ENCODE measurements around the gene FBXO30.

Gene FBXO30

GRCh38 chr6:145752638-145753037 is 62.0 kb downstream of the FBXO30 start:
- DNase-seq (ENCODE audit: low spot score): no peak

DNA sequence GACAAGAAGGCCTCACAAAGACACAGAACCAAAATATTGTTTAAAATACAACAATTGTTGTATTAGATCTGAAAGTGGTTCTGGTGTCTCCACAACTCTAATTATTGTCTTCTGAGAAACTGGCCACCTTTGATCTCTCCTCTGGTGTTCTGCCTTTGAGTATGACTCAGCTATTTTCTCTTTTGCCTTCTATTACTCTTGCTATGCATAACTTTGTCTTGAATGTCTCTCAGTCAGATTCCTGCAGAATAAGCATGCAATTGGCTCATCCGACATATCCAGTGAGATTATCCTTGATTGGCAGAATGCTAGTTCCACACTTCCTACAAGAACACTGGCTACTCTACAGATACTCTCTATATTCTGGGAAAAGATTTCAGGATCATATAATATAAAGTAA is 65.0 kb downstream of the FBXO30 start:
- no peak for DNase-seq (ENCODE audit: low spot score)

GRCh38 chr6:145745861-145746260 is 68.7 kb downstream of the FBXO30 start:
- no peak for DNase-seq (ENCODE audit: low spot score)

DNA sequence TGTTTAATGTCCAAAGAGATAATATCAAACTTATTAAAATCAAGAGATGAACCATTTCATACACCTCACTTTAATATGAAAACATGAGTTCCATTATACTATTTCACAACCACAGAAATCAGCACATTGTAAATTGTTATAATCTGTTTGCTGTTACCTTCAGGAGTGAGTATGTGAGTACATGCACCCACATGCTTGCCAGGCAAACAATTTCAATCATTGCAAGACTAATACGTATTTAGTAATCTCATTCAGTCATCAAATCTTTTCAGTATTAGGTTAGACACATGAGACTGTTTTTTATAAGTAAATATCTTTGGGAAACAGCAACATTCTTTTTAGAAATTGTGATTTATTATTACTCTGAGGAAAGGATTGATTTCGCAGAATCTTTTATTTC is 70.0 kb downstream of the FBXO30 start:
- DNase-seq (ENCODE audit: low spot score): no peak
